ENCODE data around the gene PEG3.
"Not testable (repeated sequence)": the region's sequence is repeated elsewhere in the genome, so short reads cannot be mapped to it uniquely, and the experiment has no call there.

The PEG3 gene

GRCh38 chr19:56840451-56841192 is at the start of gene PEG3, which contains the start of gene ZIM2:
Gene PEG3, minus strand, starts transcription at chr19:56840726. Its CDS starts 16,071 bp downstream, at chr19:56824655.
Gene ZIM2, minus strand, starts transcription at chr19:56840726. Its CDS starts 16,449 bp downstream, at chr19:56824277.
- no peak for DNase-seq (ENCODE audit: low read depth in 2 of 2)

GRCh38 chr19:56885173-56885985 is 44.9 kb upstream of the PEG3 start:
- no peak for DNase-seq (ENCODE audit: low read depth in 2 of 2)

- DNase-seq (ENCODE audit: low read depth in 2 of 2) = no peak
Measured at GRCh38 chr19:56884441-56884840, 43.9 kb upstream of the PEG3 start.

GRCh38 chr19:56880592-56881190 is 40.2 kb upstream of the PEG3 start:
- DNase-seq (ENCODE audit: low read depth in 2 of 2) = no peak

GRCh38 chr19:56877069-56877715 is 36.7 kb upstream of the PEG3 start:
- no peak for DNase-seq (ENCODE audit: low read depth in 2 of 2)

GRCh38 chr19:56875717-56876116 is 35.2 kb upstream of the PEG3 start:
- DNase-seq (ENCODE audit: low read depth in 2 of 2) = no peak

GRCh38 chr19:56874530-56874929 is 34.0 kb upstream of the PEG3 start:
- no peak for DNase-seq (ENCODE audit: low read depth in 2 of 2)

GRCh38 chr19:56873493-56873892 is 33.0 kb upstream of the PEG3 start:
- DNase-seq (ENCODE audit: low read depth in 2 of 2) = no peak

- DNase-seq (ENCODE audit: low read depth in 2 of 2) = no peak
Measured at GRCh38 chr19:56869886-56870285, 29.4 kb upstream of the PEG3 start.

- no peak for DNase-seq (ENCODE audit: low read depth in 2 of 2)
Measured at GRCh38 chr19:56868446-56868845, 27.9 kb upstream of the PEG3 start.

GRCh38 chr19:56866538-56866937 is 26.0 kb upstream of the PEG3 start:
- no peak for DNase-seq (ENCODE audit: low read depth in 2 of 2)

GRCh38 chr19:56864443-56865125 is 24.1 kb upstream of the PEG3 start:
- no peak for DNase-seq (ENCODE audit: low read depth in 2 of 2)

- DNase-seq (ENCODE audit: low read depth in 2 of 2) = no peak
Measured at GRCh38 chr19:56862741-56863140, 22.2 kb upstream of the PEG3 start.

- not testable (repeated sequence) for DNase-seq (ENCODE audit: low read depth in 2 of 2)
Measured at GRCh38 chr19:56860409-56860808, 19.9 kb upstream of the PEG3 start.

GRCh38 chr19:56858026-56858425 is 17.5 kb upstream of the PEG3 start:
- DNase-seq (ENCODE audit: low read depth in 2 of 2) = no peak

- no peak for DNase-seq (ENCODE audit: low read depth in 2 of 2)
Measured at GRCh38 chr19:56856822-56857221, 16.3 kb upstream of the PEG3 start.

GRCh38 chr19:56852361-56852760 is 11.8 kb upstream of the PEG3 start:
- DNase-seq (ENCODE audit: low read depth in 2 of 2) = not testable (repeated sequence)

GRCh38 chr19:56848166-56848565 is 7.6 kb upstream of the PEG3 start:
- DNase-seq (ENCODE audit: low read depth in 2 of 2) = no peak

- no peak for DNase-seq (ENCODE audit: low read depth in 2 of 2)
Measured at GRCh38 chr19:56842412-56842811, 1.9 kb upstream of the PEG3 start.

GRCh38 chr19:56841193-56841543 is 642 bp upstream of the PEG3 start:
- no peak for DNase-seq (ENCODE audit: low read depth in 2 of 2)

- DNase-seq (ENCODE audit: low read depth in 2 of 2) = no peak
Measured at GRCh38 chr19:56839652-56840450, 675 bp downstream of the PEG3 start.
